ENCODE data around the gene CEP95. TPM values are rescaled to one million over a fixed set of nuclear protein-coding genes. Genes with fewer than 3 reads are reported as not detected.
A peak's percentile ranks its signal among the peaks of the same experiment; 100 is the strongest.
"Not testable (repeated sequence)": the region's sequence is repeated elsewhere in the genome, so short reads cannot be mapped to it uniquely, and the experiment has no call there.

Gene CEP95
- total and polyA plus RNA-seq, 11 donors = 9.4 to 25.1 (median 13.1) TPM

- 94 to 96% (median 94%) methylated on average over 6 of the region's 6 CpGs for WGBS, 4 donors
- intact Hi-C loops (cut with DNase I) = no loop called here
- Histone ChIP-seq H3K4me1 (peaks cover 0 to 35% (median 0%) of the 10 kb centered on the region in 12 donors), H3K27ac (no peak overlapping the region), H3K36me3 (peaks cover 0 to 38% (median 0%) of the 10 kb centered on the region in 9 donors), H3K9me3 (no peaks in the 10 kb centered on the region), H3K4me3 (no peak overlapping the region), H3K27me3 (no peaks in the 10 kb centered on the region)
- ATAC-seq (no peak), DNase-seq (no peak)
- no peak for TF ChIP-seq POLR2A (IDR thresholded peaks at IDR 0.05)
- TF ChIP-seq CTCF (IDR thresholded peaks at IDR 0.05) = no peak
Observed at GRCh38 chr17:64459284-64459747, 47.5 kb upstream of the CEP95 start.

GRCh38 chr17:64459818-64460217 is 47.0 kb upstream of the CEP95 start:
- H3K9me3 ChIP-seq; H3K4me3 ChIP-seq; DNase-seq; H3K27me3 ChIP-seq; H3K27ac ChIP-seq; intact Hi-C loops (cut with DNase I); ATAC-seq: not testable (repeated sequence)
- 95 to 99% (median 97%) methylated on average over 7 of the region's 7 CpGs for whole genome bisulfite sequencing, 4 donors
- Histone ChIP-seq H3K4me1 (peaks cover 0 to 31% (median 0%) of the 10 kb centered on the region in 12 donors), H3K36me3 (peaks cover 0 to 36% (median 0%) of the 10 kb centered on the region in 9 donors)

- Histone ChIP-seq H3K4me1 (peaks cover 0 to 20% (median 0%) of the 10 kb centered on the region in 12 donors), H3K4me3 (no peak overlapping the region), H3K36me3 (peaks cover 0 to 47% (median 0%) of the 10 kb centered on the region in 9 donors), H3K27ac (peak overlapping the region in 6 of 12 donors; percentile 6 to 40 (median 22)), H3K9me3 (no peaks in the 10 kb centered on the region), H3K27me3 (no peaks in the 10 kb centered on the region)
- WGBS, 4 donors = 50 to 62% (median 55%) methylated on average over 8 of the region's 8 CpGs
- DNase-seq (peak in 4 of 5 donors; percentile 31 to 55 (median 49)), ATAC-seq (peak in 2 of 4 donors; percentile 52 to 60)
- intact Hi-C loops (cut with DNase I) = no loop called here
- no peak for TF ChIP-seq POLR2A (IDR thresholded peaks at IDR 0.05)
Observed at GRCh38 chr17:64460955-64461354, 45.8 kb upstream of the CEP95 start.

- TF ChIP-seq POLR2A (IDR thresholded peaks at IDR 0.05) (no peak), CTCF (IDR thresholded peaks at IDR 0.05) (no peak)
- Histone ChIP-seq H3K9me3 (no peaks in the 10 kb centered on the region), H3K27me3 (no peaks in the 10 kb centered on the region), H3K4me1 (peaks cover 0 to 11% (median 0%) of the 10 kb centered on the region in 12 donors), H3K27ac (peak overlapping the region in 1 of 12 donors; percentile 19), H3K4me3 (no peak overlapping the region), H3K36me3 (peaks cover 0 to 55% (median 0%) of the 10 kb centered on the region in 9 donors)
- intact Hi-C loops (cut with DNase I) = no loop called here
- DNase-seq (no peak), ATAC-seq (peak in 1 of 4 donors; percentile 11)
- 50 to 67% (median 58%) methylated on average over 6 of the region's 6 CpGs for WGBS, 4 donors
Observed at GRCh38 chr17:64461788-64462187, 45.0 kb upstream of the CEP95 start.

- H3K27me3 ChIP-seq = no peaks in the 10 kb centered on the region
- TF ChIP-seq POLR2A (IDR thresholded peaks at IDR 0.05) (no peak), CTCF (IDR thresholded peaks at IDR 0.05) (no peak)
- H3K36me3 ChIP-seq = peaks cover 0 to 61% (median 0%) of the 10 kb centered on the region in 9 donors
- no peak overlapping the region for H3K27ac ChIP-seq
- no peak for ATAC-seq
- H3K4me1 ChIP-seq = peaks cover 0 to 1% (median 0%) of the 10 kb centered on the region in 12 donors
- 65 to 72% (median 70%) methylated on average over 9 of the region's 9 CpGs for WGBS, 4 donors
- H3K9me3 ChIP-seq = no peaks in the 10 kb centered on the region
- intact Hi-C loops (cut with DNase I) = no loop called here
- H3K4me3 ChIP-seq = no peak overlapping the region
- no peak for DNase-seq
Observed at GRCh38 chr17:64466019-64466735, 40.6 kb upstream of the CEP95 start.

DNA sequence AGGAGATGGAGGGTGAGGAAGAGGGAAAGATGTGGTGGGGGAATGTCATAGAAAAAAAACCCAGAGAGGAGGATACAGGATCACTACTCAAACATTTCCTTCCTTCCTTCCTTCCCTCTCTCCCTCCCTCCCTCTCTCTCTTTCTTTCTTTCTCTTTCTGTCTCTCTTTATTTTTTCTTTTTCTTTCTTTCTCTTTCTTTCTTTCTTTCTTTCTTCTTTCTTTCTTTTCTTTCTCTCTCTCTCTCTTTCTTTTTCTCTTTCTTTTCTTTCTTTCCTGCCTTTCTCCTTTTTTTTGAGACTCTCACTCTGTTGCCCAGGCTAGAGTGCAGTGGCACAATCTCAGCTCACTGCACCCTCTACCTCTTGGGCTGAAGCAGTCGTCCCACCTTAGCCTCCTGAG is 39.9 kb upstream of the CEP95 start:
- H3K27me3 ChIP-seq; DNase-seq; H3K9me3 ChIP-seq; intact Hi-C loops (cut with DNase I); H3K27ac ChIP-seq; ATAC-seq; H3K4me1 ChIP-seq; H3K4me3 ChIP-seq: not testable (repeated sequence)
- H3K36me3 ChIP-seq = peaks cover 0 to 61% (median 0%) of the 10 kb centered on the region in 9 donors
- 59 to 88% (median 78%) methylated on average over 1 of the region's 1 CpG for WGBS, 4 donors

All from heart left ventricle (tissue), 16 donors.